Liver (tissue), 3 donors: ENCODE measurements around the gene SEC22B.
"Not testable (repeated sequence)": the region's sequence is repeated elsewhere in the genome, so short reads cannot be mapped to it uniquely, and the experiment has no call there.

Experiments
- CTCF ChIP-seq: fragments of 150-350 bp; IDR thresholded peaks from 2 replicates; pipeline ENCODE4 v1.5.1; 2017; ENCODE audit warnings: improper control_type of control experiment, low read depth, low read length; ENCODE audit not compliant: missing input control
- REST ChIP-seq: IDR thresholded peaks from 2 replicates; pipeline ENCODE4 v1.6.1; 2016; ENCODE audit warnings: antibody characterized with exemption, mild to moderate bottlenecking
- SP1 ChIP-seq: IDR thresholded peaks from 2 replicates; pipeline ENCODE4 v1.6.1; 2018; ENCODE audit warnings: antibody characterized with exemption, mild to moderate bottlenecking
- ZBTB33 ChIP-seq: IDR thresholded peaks from 2 replicates; pipeline ENCODE4 v1.6.1; 2016; ENCODE audit warnings: antibody characterized with exemption
- donor health status: healthy.
- donor health status: healthy.

GRCh38 chr1:120143334-120143733, 33.0 kb downstream of the SEC22B start:
- not testable (repeated sequence) for TF ChIP-seq REST, CTCF, ZBTB33, SP1
